OCI-LY7 (cell line): ENCODE results near the gene CEP20.

Experiments used
- EZH2phosphoT487 ChIP-seq: fragments of 200-600 bp; sonication (generic); IDR thresholded peaks from 2 replicates; pipeline ENCODE4 v1.6.1; 2018; ENCODE audit warnings: low read depth, borderline replicate concordance, mild to moderate bottlenecking, mixed run types, antibody characterized with exemption, low read length, moderate library complexity, mixed read lengths
- TF ChIP-seq, protein P1 (sequence below): fragments of 200-600 bp; sonication (generic); conservative IDR thresholded peaks from 2 replicates; pipeline ENCODE4 v1.5.1; 2014; ENCODE audit warnings: mild to moderate bottlenecking, antibody characterized with exemption, low read length, moderate library complexity, mixed read lengths

DNA sequence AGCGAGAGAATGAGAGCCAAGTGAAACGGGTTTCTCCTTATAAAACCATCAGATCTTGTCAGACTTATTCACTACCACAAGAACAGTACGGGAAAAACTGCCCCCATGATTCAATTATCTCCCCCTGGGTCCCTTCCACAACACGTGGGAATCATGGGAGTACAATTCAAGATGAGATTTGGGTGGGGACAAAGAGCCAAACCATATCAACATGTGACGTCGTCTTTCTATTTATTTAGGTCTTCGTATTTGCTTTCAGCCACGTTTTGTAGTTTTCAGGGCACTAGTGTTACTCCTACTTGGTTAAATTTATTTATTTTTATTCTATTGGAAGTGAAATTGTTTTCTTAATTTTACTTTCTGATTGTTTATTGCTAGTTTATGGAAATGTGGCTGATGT, 27.9 kb upstream of the CEP20 start:
- TF ChIP-seq, protein P1, sequence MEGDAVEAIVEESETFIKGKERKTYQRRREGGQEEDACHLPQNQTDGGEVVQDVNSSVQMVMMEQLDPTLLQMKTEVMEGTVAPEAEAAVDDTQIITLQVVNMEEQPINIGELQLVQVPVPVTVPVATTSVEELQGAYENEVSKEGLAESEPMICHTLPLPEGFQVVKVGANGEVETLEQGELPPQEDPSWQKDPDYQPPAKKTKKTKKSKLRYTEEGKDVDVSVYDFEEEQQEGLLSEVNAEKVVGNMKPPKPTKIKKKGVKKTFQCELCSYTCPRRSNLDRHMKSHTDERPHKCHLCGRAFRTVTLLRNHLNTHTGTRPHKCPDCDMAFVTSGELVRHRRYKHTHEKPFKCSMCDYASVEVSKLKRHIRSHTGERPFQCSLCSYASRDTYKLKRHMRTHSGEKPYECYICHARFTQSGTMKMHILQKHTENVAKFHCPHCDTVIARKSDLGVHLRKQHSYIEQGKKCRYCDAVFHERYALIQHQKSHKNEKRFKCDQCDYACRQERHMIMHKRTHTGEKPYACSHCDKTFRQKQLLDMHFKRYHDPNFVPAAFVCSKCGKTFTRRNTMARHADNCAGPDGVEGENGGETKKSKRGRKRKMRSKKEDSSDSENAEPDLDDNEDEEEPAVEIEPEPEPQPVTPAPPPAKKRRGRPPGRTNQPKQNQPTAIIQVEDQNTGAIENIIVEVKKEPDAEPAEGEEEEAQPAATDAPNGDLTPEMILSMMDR = no peak
- no peak for TF ChIP-seq EZH2phosphoT487
